ENCODE data around the gene SLC22A5. TPM values are rescaled to one million over a fixed set of nuclear protein-coding genes. Genes with fewer than 3 reads are reported as not detected.

SLC22A5 gene
- total RNA-seq, 2 experiments from 2014 or later = 2.7 to 3.3 TPM

GRCh38 chr5:132371603-132371994 lies 2.1 kb downstream of the SLC22A5 start:
- Mint-ChIP-seq H3K27ac (no peak overlapping the region), H3K4me1 (peaks cover 19% of the 10 kb centered on the region), H3K36me3 (ENCODE audit: low read depth) (no peaks in the 10 kb centered on the region), H3K9me3 (no peaks in the 10 kb centered on the region), H3K27me3 (no peaks in the 10 kb centered on the region), H3K4me3 (no peak overlapping the region)
- CTCF ChIA-PET = interaction anchor here (1.0 kb wide), 1 partner anchor 130 kb away, joined by 3 read pairs; no protein-coding TSS in a partner anchor
- POLR2A ChIA-PET = no interaction called here
- no peak for DNase-seq

GRCh38 chr5:132372127-132372526 lies 2.6 kb downstream of the SLC22A5 start:
- Mint-ChIP-seq H3K27ac (no peak overlapping the region), H3K36me3 (ENCODE audit: low read depth) (no peaks in the 10 kb centered on the region), H3K9me3 (no peaks in the 10 kb centered on the region), H3K4me1 (peaks cover 19% of the 10 kb centered on the region), H3K27me3 (no peaks in the 10 kb centered on the region), H3K4me3 (no peak overlapping the region)
- CTCF ChIA-PET = no interaction called here
- POLR2A ChIA-PET = no interaction called here
- no peak for DNase-seq

- no peak for DNase-seq
- Mint-ChIP-seq H3K4me1 (peaks cover 19% of the 10 kb centered on the region), H3K27me3 (no peaks in the 10 kb centered on the region), H3K27ac (no peak overlapping the region), H3K4me3 (no peak overlapping the region), H3K36me3 (ENCODE audit: low read depth) (no peaks in the 10 kb centered on the region), H3K9me3 (no peaks in the 10 kb centered on the region)
- CTCF ChIA-PET = no interaction called here
- POLR2A ChIA-PET = no interaction called here
Observed at GRCh38 chr5:132372542-132372941, 3.0 kb downstream of the SLC22A5 start.

- Mint-ChIP-seq H3K9me3 (no peaks in the 10 kb centered on the region), H3K4me1 (peaks cover 8% of the 10 kb centered on the region), H3K4me3 (no peak overlapping the region), H3K27ac (no peak overlapping the region), H3K36me3 (ENCODE audit: low read depth) (no peaks in the 10 kb centered on the region), H3K27me3 (no peaks in the 10 kb centered on the region)
- POLR2A ChIA-PET = no interaction called here
- DNase-seq = no peak
- CTCF ChIA-PET = interaction anchor here (1.1 kb wide), 1 partner anchor 9 kb away, joined by 3 read pairs; no protein-coding TSS in a partner anchor
Observed at GRCh38 chr5:132375957-132376356, 6.4 kb downstream of the SLC22A5 start.

- no peaks in the 10 kb centered on the region for H3K9me3 Mint-ChIP-seq
- no peak for DNase-seq
- ChIA-PET CTCF (no interaction called here), POLR2A (no interaction called here)
- H3K27ac Mint-ChIP-seq = no peak overlapping the region
- no peaks in the 10 kb centered on the region for H3K27me3 Mint-ChIP-seq
- no peaks in the 10 kb centered on the region for H3K36me3 Mint-ChIP-seq (ENCODE audit: low read depth)
- H3K4me3 Mint-ChIP-seq = no peak overlapping the region
- H3K4me1 Mint-ChIP-seq = peaks cover 2% of the 10 kb centered on the region
Observed at GRCh38 chr5:132376694-132377641, 7.5 kb downstream of the SLC22A5 start.

GRCh38 chr5:132377738-132378137 lies 8.2 kb downstream of the SLC22A5 start:
- no peaks in the 10 kb centered on the region for H3K36me3 Mint-ChIP-seq (ENCODE audit: low read depth)
- H3K4me1 Mint-ChIP-seq = no peaks in the 10 kb centered on the region
- no peak overlapping the region for H3K4me3 Mint-ChIP-seq
- no peaks in the 10 kb centered on the region for H3K9me3 Mint-ChIP-seq
- POLR2A ChIA-PET = no interaction called here
- CTCF ChIA-PET = interaction anchor here (1.1 kb wide), 1 partner anchor 129 kb away, joined by 3 read pairs; no protein-coding TSS in a partner anchor
- H3K27me3 Mint-ChIP-seq = no peaks in the 10 kb centered on the region
- no peak overlapping the region for H3K27ac Mint-ChIP-seq
- DNase-seq = no peak

GRCh38 chr5:132378580-132378979 lies 9.1 kb downstream of the SLC22A5 start:
- ChIA-PET POLR2A (interaction anchor here (1.1 kb wide), 1 partner anchor 11 kb away, joined by 3 read pairs; no protein-coding TSS in a partner anchor), CTCF (interaction anchor here (1.0 to 1.9 kb wide), 6 partner anchors 9 to 140 kb away, joined by 3 to 6 read pairs (median 3); partner anchors contain the start of gene SLC22A5)
- Mint-ChIP-seq H3K9me3 (no peaks in the 10 kb centered on the region), H3K27ac (no peak overlapping the region), H3K27me3 (no peaks in the 10 kb centered on the region), H3K36me3 (ENCODE audit: low read depth) (no peaks in the 10 kb centered on the region), H3K4me1 (no peaks in the 10 kb centered on the region), H3K4me3 (no peak overlapping the region)
- no peak for DNase-seq

GRCh38 chr5:132380047-132380446 lies 10.5 kb downstream of the SLC22A5 start:
- ChIA-PET POLR2A (no interaction called here), CTCF (interaction anchor here (1.9 kb wide), 1 partner anchor 142 kb away, joined by 5 read pairs; no protein-coding TSS in a partner anchor)
- no peaks in the 10 kb centered on the region for H3K27me3 Mint-ChIP-seq
- DNase-seq = no peak
- H3K4me3 Mint-ChIP-seq = no peak overlapping the region
- no peak overlapping the region for H3K27ac Mint-ChIP-seq
- H3K36me3 Mint-ChIP-seq (ENCODE audit: low read depth) = no peaks in the 10 kb centered on the region
- no peaks in the 10 kb centered on the region for H3K4me1 Mint-ChIP-seq
- no peaks in the 10 kb centered on the region for H3K9me3 Mint-ChIP-seq

- Mint-ChIP-seq H3K36me3 (ENCODE audit: low read depth) (no peaks in the 10 kb centered on the region), H3K9me3 (no peaks in the 10 kb centered on the region), H3K4me3 (no peak overlapping the region), H3K4me1 (peaks cover 6% of the 10 kb centered on the region), H3K27me3 (no peaks in the 10 kb centered on the region), H3K27ac (no peak overlapping the region)
- no peak for DNase-seq
- CTCF ChIA-PET = interaction anchor here (1.4 kb wide), 1 partner anchor 120 kb away, joined by 3 read pairs; no protein-coding TSS in a partner anchor
- POLR2A ChIA-PET = no interaction called here
Observed at GRCh38 chr5:132380741-132381140, 11.2 kb downstream of the SLC22A5 start.

GRCh38 chr5:132381614-132382013 lies 12.1 kb downstream of the SLC22A5 start:
- no peaks in the 10 kb centered on the region for H3K36me3 Mint-ChIP-seq (ENCODE audit: low read depth)
- ChIA-PET POLR2A (no interaction called here), CTCF (interaction anchor here (1.4 kb wide), 1 partner anchor 119 kb away, joined by 3 read pairs; no protein-coding TSS in a partner anchor)
- H3K27ac Mint-ChIP-seq = no peak overlapping the region
- peaks cover 14% of the 10 kb centered on the region for H3K4me1 Mint-ChIP-seq
- H3K9me3 Mint-ChIP-seq = no peaks in the 10 kb centered on the region
- DNase-seq = no peak
- no peak overlapping the region for H3K4me3 Mint-ChIP-seq
- no peaks in the 10 kb centered on the region for H3K27me3 Mint-ChIP-seq

- Mint-ChIP-seq H3K27me3 (no peaks in the 10 kb centered on the region), H3K4me1 (peaks cover 27% of the 10 kb centered on the region), H3K27ac (no peak overlapping the region), H3K36me3 (ENCODE audit: low read depth) (no peaks in the 10 kb centered on the region), H3K9me3 (no peaks in the 10 kb centered on the region), H3K4me3 (no peak overlapping the region)
- no peak for DNase-seq
- POLR2A ChIA-PET = no interaction called here
- CTCF ChIA-PET = interaction anchor here (10.8 kb wide), 1 partner anchor 118 kb away, joined by 333 read pairs; no protein-coding TSS in a partner anchor
Observed at GRCh38 chr5:132383261-132383660, 13.8 kb downstream of the SLC22A5 start.

GRCh38 chr5:132383984-132384383 lies 14.5 kb downstream of the SLC22A5 start:
- Mint-ChIP-seq H3K4me3 (no peak overlapping the region), H3K27ac (no peak overlapping the region), H3K4me1 (peaks cover 33% of the 10 kb centered on the region), H3K9me3 (no peaks in the 10 kb centered on the region), H3K36me3 (ENCODE audit: low read depth) (peaks cover 2% of the 10 kb centered on the region), H3K27me3 (no peaks in the 10 kb centered on the region)
- no peak for DNase-seq
- CTCF ChIA-PET = interaction anchor here (0.9 to 10.8 kb wide), 2 partner anchors 117 to 354 kb away, joined by 3 to 333 read pairs; partner anchors contain the start of gene KIF3A
- POLR2A ChIA-PET = interaction anchor here (0.8 kb wide), 1 partner anchor 99 kb away, joined by 3 read pairs; no protein-coding TSS in a partner anchor

- CTCF ChIA-PET = interaction anchor here (0.9 to 10.8 kb wide), 3 partner anchors 41 to 353 kb away, joined by 3 to 333 read pairs (median 10); partner anchors contain the start of gene KIF3A
- Mint-ChIP-seq H3K4me3 (no peak overlapping the region), H3K4me1 (peaks cover 38% of the 10 kb centered on the region), H3K27me3 (no peaks in the 10 kb centered on the region), H3K27ac (no peak overlapping the region), H3K9me3 (no peaks in the 10 kb centered on the region), H3K36me3 (ENCODE audit: low read depth) (peaks cover 4% of the 10 kb centered on the region)
- POLR2A ChIA-PET = interaction anchor here (0.8 kb wide), 1 partner anchor 99 kb away, joined by 3 read pairs; no protein-coding TSS in a partner anchor
- no peak for DNase-seq
Observed at GRCh38 chr5:132384506-132385050, 15.1 kb downstream of the SLC22A5 start.
